WTC11 (cell line): Measurements from ENCODE around the gene SLC24A3. TPM values are rescaled to one million over a fixed set of nuclear protein-coding genes. Genes with fewer than 3 reads are reported as not detected.

ENCODE experiments used
- ATAC-seq: fragments of 200-7000 bp; cut with Tn5 transposase; 2 replicates; pipeline ENCODE4 v1.10.0; 2021; ENCODE audit warnings: mild to moderate bottlenecking, moderate library complexity
- CTCF ChIA-PET: fragments of 300-600 bp; sonication (Branson Sonifier 250); formaldehyde crosslinking; loops from one replicate; lab custom pipeline; 2021; ENCODE audit warnings: antibody characterized with exemption; lab: Charles Lee
- POLR2A ChIA-PET: fragments of 350-600 bp; sonication (Branson Sonifier 250); formaldehyde crosslinking; loops from one replicate; lab custom pipeline; 2021; ENCODE audit warnings: antibody characterized with exemption; lab: Charles Lee
- DNase-seq: peaks from one replicate; pipeline ENCODE4 v3.0.0; 2021; ENCODE audit warnings: low spot score
- H3K27ac Mint-ChIP-seq: 2 replicates; pipeline ENCODE4 v1.8.0; 2021; ENCODE audit warnings: mixed read lengths
- H3K27me3 Mint-ChIP-seq: 2 replicates; pipeline ENCODE4 v1.8.0; 2021; ENCODE audit warnings: low read depth, mild to moderate bottlenecking, moderate library complexity, mixed read lengths
- H3K36me3 Mint-ChIP-seq: 2 replicates; pipeline ENCODE4 v1.8.0; 2021; ENCODE audit warnings: mixed read lengths
- H3K4me1 Mint-ChIP-seq: 2 replicates; pipeline ENCODE4 v1.8.0; 2022; ENCODE audit warnings: mixed read lengths
- H3K4me3 Mint-ChIP-seq: 2 replicates; pipeline ENCODE4 v1.8.0; 2021; ENCODE audit warnings: mild to moderate bottlenecking, moderate library complexity, mixed read lengths
- H3K9me3 Mint-ChIP-seq: 2 replicates; pipeline ENCODE4 v1.8.0; 2021; ENCODE audit warnings: mixed read lengths
- ARID4B ChIP-seq: sonication (generic); formaldehyde crosslinking; IDR thresholded peaks from 2 replicates; pipeline ENCODE4 v1.8.0; 2023; ENCODE audit warnings: missing genetic modification reagents, mild to moderate bottlenecking, borderline replicate concordance
- ATF1 ChIP-seq: sonication (generic); formaldehyde crosslinking; IDR thresholded peaks from 2 replicates; pipeline ENCODE4 v1.8.1; 2023; ENCODE audit warnings: mild to moderate bottlenecking, moderate library complexity, missing genetic modification reagents
- ATF2 ChIP-seq: sonication (generic); formaldehyde crosslinking; IDR thresholded peaks from 2 replicates; pipeline ENCODE4 v1.8.1; 2022; ENCODE audit warnings: low read depth, missing genetic modification reagents, borderline replicate concordance
- E2F5 ChIP-seq: sonication (generic); formaldehyde crosslinking; IDR thresholded peaks from 2 replicates; pipeline ENCODE4 v1.8.1; 2022; ENCODE audit warnings: mild to moderate bottlenecking, moderate library complexity, missing genetic modification reagents
- EMX1 ChIP-seq: fragments of 250-450 bp; sonication (Bioruptor Pico); IDR thresholded peaks from 2 replicates; pipeline ENCODE4 v1.8.0; 2021; ENCODE audit warnings: mild to moderate bottlenecking
- FOXP4 ChIP-seq: sonication (generic); formaldehyde crosslinking; IDR thresholded peaks from 2 replicates; pipeline ENCODE4 v1.8.0; 2022; ENCODE audit warnings: mild to moderate bottlenecking, missing genetic modification reagents
- GABPB1 ChIP-seq: sonication (generic); formaldehyde crosslinking; IDR thresholded peaks from 2 replicates; pipeline ENCODE4 v1.8.1; 2023; ENCODE audit warnings: mild to moderate bottlenecking, missing genetic modification reagents
- GTF2I ChIP-seq: fragments of 250-450 bp; sonication (Bioruptor Pico); conservative IDR thresholded peaks from 2 replicates; pipeline ENCODE4 v1.4.0; 2021; ENCODE audit warnings: mild to moderate bottlenecking
- HMGXB4 ChIP-seq: sonication (generic); formaldehyde crosslinking; IDR thresholded peaks from 2 replicates; pipeline ENCODE4 v1.8.1; 2023; ENCODE audit warnings: mild to moderate bottlenecking, moderate library complexity, missing genetic modification reagents
- JUN ChIP-seq: sonication (generic); formaldehyde crosslinking; IDR thresholded peaks from 2 replicates; pipeline ENCODE4 v1.8.0; 2023; ENCODE audit warnings: mild to moderate bottlenecking, missing genetic modification reagents
- NFATC4 ChIP-seq: fragments of 250-450 bp; sonication (Bioruptor Pico); IDR thresholded peaks from 2 replicates; pipeline ENCODE4 v1.9.0; 2021; ENCODE audit warnings: mild to moderate bottlenecking
- NFE2L1 ChIP-seq: sonication (generic); formaldehyde crosslinking; IDR thresholded peaks from 2 replicates; pipeline ENCODE4 v1.8.1; 2023; ENCODE audit warnings: missing genetic modification reagents
- SMAD3 ChIP-seq: sonication (generic); formaldehyde crosslinking; IDR thresholded peaks from 2 replicates; pipeline ENCODE4 v1.8.0; 2022; ENCODE audit warnings: missing genetic modification reagents, mild to moderate bottlenecking, borderline replicate concordance
- SOX15 ChIP-seq: fragments of 250-450 bp; sonication (Bioruptor Pico); IDR thresholded peaks from 2 replicates; pipeline ENCODE4 v1.9.0; 2021; ENCODE audit warnings: mild to moderate bottlenecking
- TCF7 ChIP-seq: sonication (generic); formaldehyde crosslinking; IDR thresholded peaks from 2 replicates; pipeline ENCODE4 v1.8.0; 2022; ENCODE audit warnings: mild to moderate bottlenecking, low read depth, missing genetic modification reagents, moderate library complexity
- USF1 ChIP-seq: sonication (generic); formaldehyde crosslinking; IDR thresholded peaks from 2 replicates; pipeline ENCODE4 v1.8.0; 2022; ENCODE audit warnings: mild to moderate bottlenecking, missing genetic modification reagents
- ZMAT4 ChIP-seq: fragments of 250-450 bp; sonication (Bioruptor Pico); IDR thresholded peaks from 2 replicates; pipeline ENCODE4 v1.9.0; 2021; ENCODE audit warnings: mild to moderate bottlenecking
- ZNF263 ChIP-seq: sonication (generic); formaldehyde crosslinking; IDR thresholded peaks from 2 replicates; pipeline ENCODE4 v1.8.1; 2022; ENCODE audit warnings: low read depth, mild to moderate bottlenecking, moderate library complexity, missing genetic modification reagents
- ZNF396 ChIP-seq: fragments of 250-450 bp; sonication (Bioruptor Pico); IDR thresholded peaks from 2 replicates; pipeline ENCODE4 v1.8.0; 2021; ENCODE audit warnings: mild to moderate bottlenecking, moderate library complexity, borderline replicate concordance
- ZNF423 ChIP-seq: fragments of 250-450 bp; sonication (Bioruptor Pico); IDR thresholded peaks from 2 replicates; pipeline ENCODE4 v2.1.2; 2022; ENCODE audit warnings: mild to moderate bottlenecking, moderate library complexity
- total RNA-seq: library from RNA; stranded (reverse); gene quantifications from 3 replicates; pipeline ENCODE4 v1.2.3, GENCODE V29; 2021

The SLC24A3 gene
- total RNA-seq, 1 experiment from 2014 or later: 5.7 TPM

- DNase-seq (no peak), ATAC-seq (no peak)
- Mint-ChIP-seq H3K4me1 (peaks cover 12% of the 10 kb centered on the region), H3K27me3 (no peaks in the 10 kb centered on the region), H3K4me3 (no peak overlapping the region), H3K36me3 (no peaks in the 10 kb centered on the region), H3K9me3 (peaks cover 30% of the 10 kb centered on the region), H3K27ac (no peak overlapping the region)
- CTCF ChIA-PET: interaction anchor here (1.5 kb wide), 1 partner anchor 70 kb away, joined by 5 read pairs; no protein-coding TSS in a partner anchor
- POLR2A ChIA-PET: interaction anchor here (0.7 kb wide), 1 partner anchor 207 kb away, joined by 4 read pairs; no protein-coding TSS in a partner anchor
- no peak for TF ChIP-seq ZNF423 (CRISPR knock-in tag)
- TF ChIP-seq ZNF396 (CRISPR knock-in tag): no peak
- no peak for TF ChIP-seq E2F5 (CRISPR knock-in tag)
- no peak for TF ChIP-seq GTF2I (CRISPR knock-in tag)
- no peak for TF ChIP-seq JUN (CRISPR knock-in tag)
- TF ChIP-seq TCF7 (CRISPR knock-in tag): no peak
- no peak for TF ChIP-seq EMX1
- no peak for TF ChIP-seq SOX15 (CRISPR knock-in tag)
- no peak for TF ChIP-seq FOXP4 (CRISPR knock-in tag)
- no peak for TF ChIP-seq NFATC4 (CRISPR knock-in tag)
- TF ChIP-seq USF1: no peak
- no peak for TF ChIP-seq GABPB1
- TF ChIP-seq HMGXB4 (CRISPR knock-in tag): no peak
- no peak for TF ChIP-seq NFE2L1
Observed at GRCh38 chr20:19512886-19513677, 300.6 kb downstream of the SLC24A3 start.

- H3K9me3 Mint-ChIP-seq: peaks cover 30% of the 10 kb centered on the region
- ChIA-PET POLR2A (no interaction called here), CTCF (no interaction called here)
- H3K4me3 Mint-ChIP-seq: no peak overlapping the region
- H3K36me3 Mint-ChIP-seq: no peaks in the 10 kb centered on the region
- DNase-seq (no peak), ATAC-seq (no peak)
- peaks cover 4% of the 10 kb centered on the region; the same call in 1 of the 2 replicates for H3K4me1 Mint-ChIP-seq
- no peaks in the 10 kb centered on the region for H3K27me3 Mint-ChIP-seq
- H3K27ac Mint-ChIP-seq: no peak overlapping the region
- no peak for TF ChIP-seq ARID4B
- TF ChIP-seq GTF2I (CRISPR knock-in tag): no peak
- TF ChIP-seq SMAD3 (CRISPR knock-in tag): no peak
- no peak for TF ChIP-seq E2F5 (CRISPR knock-in tag)
- no peak for TF ChIP-seq ATF2
- no peak for TF ChIP-seq ZMAT4
- TF ChIP-seq ATF1 (CRISPR knock-in tag): no peak
- TF ChIP-seq SOX15 (CRISPR knock-in tag): no peak
- TF ChIP-seq ZNF263 (CRISPR knock-in tag): no peak
Observed at GRCh38 chr20:19515074-19515473, 302.6 kb downstream of the SLC24A3 start.
